Measurements from ENCODE around the gene SCEL.

SCEL gene

GRCh38 chr13:77571956-77572355 lies 36.5 kb downstream of the SCEL start:
- no peak for DNase-seq (ENCODE audit: extremely low read depth, low read depth)
- no peak overlapping the region for H3K4me3 ChIP-seq (replicated peaks; ENCODE audit: low read depth, low read length)
- TF ChIP-seq CTCF (IDR thresholded peaks at IDR 0.05; ENCODE audit: low read depth, low read length, missing control alignments) = no peak

- no peak overlapping the region for H3K4me3 ChIP-seq (replicated peaks; ENCODE audit: low read depth, low read length)
- TF ChIP-seq CTCF (IDR thresholded peaks at IDR 0.05; ENCODE audit: low read depth, low read length, missing control alignments) = no peak
- no peak for DNase-seq (ENCODE audit: extremely low read depth, low read depth)
Observed at GRCh38 chr13:77574096-77574495, 38.6 kb downstream of the SCEL start.

- TF ChIP-seq CTCF (IDR thresholded peaks at IDR 0.05; ENCODE audit: low read depth, low read length, missing control alignments) = no peak
- no peak for DNase-seq (ENCODE audit: extremely low read depth, low read depth)
- no peak overlapping the region for H3K4me3 ChIP-seq (replicated peaks; ENCODE audit: low read depth, low read length)
Observed at GRCh38 chr13:77579959-77580358, 44.5 kb downstream of the SCEL start.

- DNase-seq (ENCODE audit: extremely low read depth, low read depth) = no peak
- no peak overlapping the region for H3K4me3 ChIP-seq (replicated peaks; ENCODE audit: low read depth, low read length)
- TF ChIP-seq CTCF (IDR thresholded peaks at IDR 0.05; ENCODE audit: low read depth, low read length, missing control alignments) = no peak
Observed at GRCh38 chr13:77580748-77581147, 45.2 kb downstream of the SCEL start.

- TF ChIP-seq CTCF (IDR thresholded peaks at IDR 0.05; ENCODE audit: low read depth, low read length, missing control alignments) = no peak
- no peak overlapping the region for H3K4me3 ChIP-seq (replicated peaks; ENCODE audit: low read depth, low read length)
- DNase-seq (ENCODE audit: extremely low read depth, low read depth) = no peak
Observed at GRCh38 chr13:77583581-77583980, 48.1 kb downstream of the SCEL start.

- no peak for TF ChIP-seq CTCF (IDR thresholded peaks at IDR 0.05; ENCODE audit: low read depth, low read length, missing control alignments)
- no peak overlapping the region for H3K4me3 ChIP-seq (replicated peaks; ENCODE audit: low read depth, low read length)
- no peak for DNase-seq (ENCODE audit: extremely low read depth, low read depth)
Observed at GRCh38 chr13:77584106-77584505, 48.6 kb downstream of the SCEL start.

GRCh38 chr13:77595166-77595810 lies 59.8 kb downstream of the SCEL start:
- no peak for DNase-seq (ENCODE audit: extremely low read depth, low read depth)
- no peak for TF ChIP-seq CTCF (IDR thresholded peaks at IDR 0.05; ENCODE audit: low read depth, low read length, missing control alignments)
- no peak overlapping the region for H3K4me3 ChIP-seq (replicated peaks; ENCODE audit: low read depth, low read length)

Data from HFF-Myc (cell line).